GM12891 (cell line): ENCODE measurements around the gene CDS2.

Experiments used
- PAX5 ChIP-seq: IDR thresholded peaks from 2 replicates; pipeline ENCODE4 v1.6.1; 2011; ENCODE audit warnings: low read length, moderate library complexity, mild to moderate bottlenecking; ENCODE audit not compliant: insufficient read depth, severe bottlenecking
- POLR2A ChIP-seq: IDR thresholded peaks from 2 replicates; pipeline ENCODE4 v1.6.1; 2011; ENCODE audit warnings: low read depth, low read length, control low read depth
- POLR2AphosphoS5 ChIP-seq: IDR thresholded peaks from 2 replicates; pipeline ENCODE4 v1.6.1; 2011; ENCODE audit warnings: low read depth, low read length, control low read depth
- SPI1 ChIP-seq: IDR thresholded peaks from 2 replicates; pipeline ENCODE4 v1.6.1; 2011; ENCODE audit warnings: low read depth, low read length, control low read depth
- TAF1 ChIP-seq: IDR thresholded peaks from 2 replicates; pipeline ENCODE4 v1.6.1; 2011; ENCODE audit warnings: low read depth, low read length, control low read depth

DNA sequence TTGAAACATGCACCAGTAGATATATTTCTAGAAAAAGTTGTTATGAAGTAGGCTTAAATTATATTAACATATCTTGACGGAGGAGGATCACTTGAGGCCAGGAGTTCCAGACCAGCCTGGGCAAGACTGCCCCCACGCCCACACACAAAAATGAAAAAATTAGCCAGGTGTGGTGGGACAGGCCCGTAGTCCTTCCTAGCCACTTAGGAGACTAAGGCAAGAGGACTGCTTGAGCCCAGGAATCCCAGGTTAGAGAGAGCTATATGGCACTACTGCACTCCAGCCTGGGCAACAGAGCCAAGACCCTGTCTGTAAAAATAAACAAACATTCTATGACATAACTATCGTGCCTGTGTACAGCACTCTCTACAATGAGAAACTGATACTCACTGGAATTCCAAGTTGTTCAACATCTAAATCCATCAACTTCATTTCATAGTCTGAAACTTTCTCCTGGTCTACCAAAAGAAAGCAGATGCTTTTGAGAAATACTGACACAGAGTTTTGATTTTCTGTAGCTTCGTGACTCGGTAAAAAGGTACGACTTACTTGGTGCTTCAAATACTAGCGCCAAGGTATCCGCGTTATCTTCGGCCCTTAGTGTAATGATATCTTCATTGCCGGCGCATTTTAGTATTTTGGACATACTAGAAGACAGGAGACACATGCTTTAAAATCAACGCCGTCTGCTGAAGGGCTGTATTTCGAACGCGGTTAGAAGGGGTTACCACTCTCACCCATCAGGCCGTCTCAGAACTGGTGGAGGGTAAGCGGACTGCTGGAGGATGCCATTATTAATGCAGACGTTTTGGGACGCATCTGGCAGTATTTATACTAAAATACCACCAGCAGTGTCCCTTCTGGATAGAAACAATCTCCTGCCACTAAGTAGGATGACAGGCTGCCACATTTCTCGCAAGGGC, 8.3 kb upstream of the CDS2 start:
- TF ChIP-seq POLR2A (no peak), POLR2AphosphoS5 (no peak), TAF1 (no peak), PAX5 (no peak), SPI1 (no peak)
